M059J (cell line): ENCODE results near the gene GNG13. TPM values are rescaled to one million over a fixed set of nuclear protein-coding genes. Genes with fewer than 3 reads are reported as not detected.
"Not testable (repeated sequence)": the region's sequence is repeated elsewhere in the genome, so short reads cannot be mapped to it uniquely, and the experiment has no call there.

ENCODE experiments used
- DNase-seq: peaks from one replicate; pipeline ENCODE4 v3.0.0-alpha.2; 2012; ENCODE audit warnings: low read depth
- total RNA-seq: library from RNA; depleted of rRNA; stranded (reverse); fragments of >200 nt; shearing (Covaris generic); gene quantifications from 2 replicates; pipeline ENCODE4 v1.2.3, GENCODE V29; 2014; rRNA removed

Gene GNG13
- total RNA-seq, 1 experiment from 2014 or later = not detected

DNA sequence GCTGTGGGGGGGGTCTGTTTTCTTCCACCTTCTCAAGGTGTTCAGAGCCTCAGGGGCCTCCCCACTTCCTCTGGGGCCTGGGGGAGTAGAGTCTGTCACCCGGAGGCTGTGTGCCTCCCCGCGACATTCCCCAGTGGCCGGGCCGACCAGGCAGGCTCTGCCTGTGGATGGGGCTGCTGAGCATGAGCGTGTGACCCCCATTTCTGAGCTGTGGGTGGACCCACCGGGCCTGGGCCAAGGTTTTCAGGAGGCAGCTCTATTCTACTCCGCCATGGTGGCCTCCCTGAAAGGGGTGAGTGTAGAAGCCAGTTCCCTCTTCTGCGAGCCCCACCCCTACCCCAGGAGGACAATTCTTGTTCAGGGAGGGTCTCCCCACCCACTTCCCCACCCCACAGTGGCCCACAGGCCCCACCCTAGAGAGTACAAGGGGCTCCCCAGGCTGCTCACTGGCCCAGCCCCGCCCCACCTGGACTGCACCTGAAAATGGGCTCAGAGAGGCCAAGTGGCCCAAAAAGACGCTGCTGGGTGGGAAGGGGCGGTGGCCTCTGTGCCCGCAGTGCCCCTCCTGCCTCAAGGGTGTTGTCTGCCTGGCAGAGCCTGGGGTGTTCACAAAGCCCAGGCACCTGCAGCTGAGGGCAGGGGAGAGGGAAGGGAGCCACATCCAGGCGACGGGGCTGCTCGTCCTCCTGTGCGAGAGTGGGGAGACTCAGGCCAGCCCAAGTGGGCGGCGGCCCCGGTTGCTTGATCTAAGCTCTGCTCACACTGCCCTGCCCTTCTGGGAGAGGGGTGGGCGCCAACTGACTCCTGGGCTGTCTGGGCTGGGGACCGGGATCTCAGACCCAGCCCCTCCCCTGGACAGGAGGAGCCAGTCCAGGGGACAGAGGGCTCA, 38.7 kb downstream of the GNG13 start:
- DNase-seq = no peak

DNA sequence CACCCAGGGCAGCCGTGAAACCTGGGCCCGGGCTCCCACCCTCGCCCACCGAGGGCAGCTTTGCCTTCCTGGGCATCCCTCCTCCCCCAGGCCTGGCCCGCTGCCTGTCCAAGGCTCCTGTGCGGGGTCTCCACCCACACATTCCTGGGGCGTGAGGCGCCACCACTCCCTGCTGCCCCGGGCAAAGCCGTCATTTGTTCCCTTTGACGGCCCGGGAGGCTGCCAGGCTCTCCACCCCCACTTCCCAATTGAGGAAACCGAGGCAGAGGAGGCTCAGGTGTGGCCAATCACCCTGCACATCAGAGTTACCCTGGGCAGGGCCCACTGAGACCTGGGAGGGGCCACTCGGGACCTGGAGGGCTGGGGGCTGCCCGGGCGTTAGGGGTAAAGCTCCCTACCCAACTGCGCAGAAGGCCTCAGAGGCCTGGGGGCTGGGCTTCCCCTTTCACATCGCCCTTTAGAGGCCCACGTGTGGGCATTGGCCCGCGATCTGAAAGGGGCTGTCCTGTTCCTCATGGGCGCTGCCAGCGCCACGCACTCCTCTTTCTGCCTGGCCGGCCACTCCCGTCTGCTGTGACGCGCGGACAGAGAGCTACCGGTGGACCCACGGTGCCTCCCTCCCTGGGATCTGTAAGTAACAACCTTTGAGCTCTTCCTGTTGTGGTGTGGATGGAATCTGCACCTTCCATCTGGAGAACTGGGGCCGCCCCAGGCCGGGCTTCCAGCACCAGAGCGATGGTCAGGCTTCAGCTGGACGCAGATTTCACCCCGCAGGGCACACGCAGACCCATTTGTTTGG, 39.8 kb downstream of the GNG13 start, which contains the start of gene MSLN:
MSLN (plus strand) TSS at position 190 of the 799 bp plus-strand sequence. CDS start 1,947 bp downstream, outside the sequence.
- DNase-seq = peak; percentile 70

DNA sequence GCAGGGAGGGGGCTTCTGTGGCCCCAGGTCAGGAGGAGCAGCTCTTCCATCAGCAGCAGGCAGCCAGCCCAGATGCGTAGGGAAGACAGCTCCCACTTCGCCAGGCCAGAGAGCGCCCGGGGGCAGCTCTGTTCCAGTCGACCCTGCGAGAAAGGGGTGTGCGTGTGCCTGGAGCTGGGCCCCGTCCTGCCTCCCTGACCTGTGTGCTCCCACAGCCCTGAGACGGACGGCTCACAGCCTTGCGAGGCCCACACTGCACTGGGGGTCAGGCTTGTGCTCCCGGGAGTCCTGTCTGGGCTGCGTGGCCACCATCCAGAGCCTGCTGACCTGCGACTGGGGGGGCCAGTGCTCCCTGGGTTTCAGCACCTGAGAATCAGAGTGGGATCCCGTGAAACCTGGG, 40.5 kb downstream of the GNG13 start:
- no peak for DNase-seq

DNA sequence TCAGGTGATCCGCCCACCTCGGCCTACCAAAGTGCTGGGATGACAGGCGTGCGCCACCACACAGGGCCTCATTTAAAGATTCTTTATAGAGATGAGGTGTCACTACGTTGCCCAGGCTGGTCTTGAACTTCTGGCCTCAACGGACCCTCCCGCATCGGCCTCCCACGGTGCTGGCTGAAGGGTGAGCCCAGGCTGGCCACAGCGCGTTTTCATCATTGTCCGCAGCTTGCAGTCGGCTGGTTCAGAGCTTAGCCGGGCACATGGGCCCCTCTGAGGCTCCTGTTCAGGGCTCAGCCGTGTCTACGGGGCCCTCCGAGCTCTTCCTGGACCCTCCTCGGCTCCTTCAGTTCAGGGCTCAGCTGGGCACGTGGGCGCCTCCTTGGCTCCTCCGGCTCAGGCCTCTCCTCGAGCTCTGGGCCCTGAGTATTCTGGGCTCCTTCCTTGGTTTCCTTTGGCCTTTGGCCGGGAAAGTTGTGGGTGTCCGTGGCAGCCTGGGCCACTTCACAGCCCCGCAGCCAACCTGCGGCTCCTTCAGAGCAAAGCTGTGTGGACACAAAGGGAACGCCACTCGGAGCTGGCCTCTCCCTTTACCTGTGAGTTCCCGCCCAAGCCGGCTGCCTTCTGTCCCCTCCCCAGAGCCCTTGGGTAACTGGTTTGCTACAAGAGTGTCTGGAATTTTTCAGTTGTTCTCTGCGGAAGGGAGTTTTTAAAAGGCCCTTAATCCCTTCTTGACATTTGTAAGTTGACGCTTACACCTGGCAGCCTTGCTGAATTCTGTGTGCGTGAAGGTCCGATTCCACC, 41.2 kb downstream of the GNG13 start:
- no peak for DNase-seq

DNA sequence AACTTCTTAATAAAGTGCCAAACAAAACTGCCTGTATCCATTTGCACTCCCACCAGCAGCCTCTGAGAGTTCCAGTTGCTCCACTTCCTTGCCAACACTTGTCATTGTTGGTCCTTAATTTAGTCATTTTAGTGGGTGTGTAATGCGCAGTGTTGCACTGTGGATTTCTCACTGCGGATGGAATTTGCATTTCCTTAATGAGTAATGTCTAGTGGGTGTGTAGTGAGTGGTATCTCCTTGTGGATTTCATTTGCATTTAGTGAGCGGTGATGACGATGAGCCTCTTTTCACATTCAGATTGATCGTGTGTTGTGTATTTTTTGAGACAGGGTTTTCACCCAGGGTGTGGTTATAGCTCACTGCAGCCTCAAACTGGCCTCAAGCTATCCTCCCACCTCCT, 44.1 kb downstream of the GNG13 start:
- no peak for DNase-seq

DNA sequence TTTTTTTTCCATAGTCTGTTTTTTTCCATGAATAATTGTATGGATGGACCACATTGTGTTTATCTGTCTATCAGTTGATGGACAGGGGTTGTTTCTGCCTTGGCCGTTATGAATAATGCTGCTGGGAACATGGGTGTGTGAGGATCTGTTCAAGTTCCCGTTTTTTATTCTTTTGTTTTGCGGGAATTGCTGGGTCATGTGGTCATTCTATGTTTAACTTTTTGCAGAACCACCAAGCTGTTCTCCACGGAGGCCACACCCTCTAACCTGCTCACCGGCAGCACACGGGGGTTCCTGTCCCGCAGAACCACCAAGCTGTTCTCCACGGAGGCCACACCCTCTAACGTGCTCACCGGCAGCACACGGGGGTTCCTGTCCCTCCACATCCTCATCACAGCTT, 45.9 kb downstream of the GNG13 start:
- no peak for DNase-seq

DNA sequence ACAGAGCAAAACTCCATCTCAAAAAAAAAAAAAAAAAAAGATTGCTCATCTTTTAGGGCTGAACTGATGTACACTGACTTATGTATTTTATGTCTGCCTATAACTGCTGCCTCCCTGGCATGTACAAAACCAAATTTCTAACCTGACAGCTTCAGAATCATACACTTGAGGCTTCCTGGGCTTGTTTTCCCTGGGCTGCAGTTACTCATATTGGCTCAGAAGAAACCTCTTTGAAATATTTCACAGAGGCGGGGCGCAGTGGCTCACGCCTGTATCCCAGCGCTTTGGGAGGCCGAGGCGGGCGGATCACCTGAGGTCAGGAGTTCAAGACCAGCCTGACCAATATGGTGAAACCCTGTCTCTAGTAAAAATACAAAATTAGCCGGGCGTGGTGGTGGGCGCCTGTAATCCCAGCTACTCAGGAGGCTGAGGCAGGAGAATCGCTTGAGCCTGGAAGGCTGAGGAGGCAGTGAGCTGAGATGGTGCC, 46.4 kb downstream of the GNG13 start:
- not testable (repeated sequence) for DNase-seq

DNA sequence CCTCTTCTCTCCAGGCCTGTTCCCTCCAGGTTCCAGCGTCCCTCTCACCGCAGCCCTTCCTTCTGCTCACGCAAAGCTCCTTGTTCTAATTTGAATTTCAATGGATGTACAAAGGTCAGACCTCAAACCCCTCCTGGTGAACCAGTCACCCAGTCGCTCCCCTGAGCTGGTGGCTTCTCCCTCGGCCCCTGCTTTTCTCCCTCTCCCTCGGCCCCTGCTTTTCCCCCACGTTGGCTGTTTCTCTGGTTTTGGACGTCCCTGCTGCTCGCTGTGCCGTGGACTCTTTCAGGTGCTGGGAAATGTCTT, 48.6 kb downstream of the GNG13 start:
- no peak for DNase-seq

DNA sequence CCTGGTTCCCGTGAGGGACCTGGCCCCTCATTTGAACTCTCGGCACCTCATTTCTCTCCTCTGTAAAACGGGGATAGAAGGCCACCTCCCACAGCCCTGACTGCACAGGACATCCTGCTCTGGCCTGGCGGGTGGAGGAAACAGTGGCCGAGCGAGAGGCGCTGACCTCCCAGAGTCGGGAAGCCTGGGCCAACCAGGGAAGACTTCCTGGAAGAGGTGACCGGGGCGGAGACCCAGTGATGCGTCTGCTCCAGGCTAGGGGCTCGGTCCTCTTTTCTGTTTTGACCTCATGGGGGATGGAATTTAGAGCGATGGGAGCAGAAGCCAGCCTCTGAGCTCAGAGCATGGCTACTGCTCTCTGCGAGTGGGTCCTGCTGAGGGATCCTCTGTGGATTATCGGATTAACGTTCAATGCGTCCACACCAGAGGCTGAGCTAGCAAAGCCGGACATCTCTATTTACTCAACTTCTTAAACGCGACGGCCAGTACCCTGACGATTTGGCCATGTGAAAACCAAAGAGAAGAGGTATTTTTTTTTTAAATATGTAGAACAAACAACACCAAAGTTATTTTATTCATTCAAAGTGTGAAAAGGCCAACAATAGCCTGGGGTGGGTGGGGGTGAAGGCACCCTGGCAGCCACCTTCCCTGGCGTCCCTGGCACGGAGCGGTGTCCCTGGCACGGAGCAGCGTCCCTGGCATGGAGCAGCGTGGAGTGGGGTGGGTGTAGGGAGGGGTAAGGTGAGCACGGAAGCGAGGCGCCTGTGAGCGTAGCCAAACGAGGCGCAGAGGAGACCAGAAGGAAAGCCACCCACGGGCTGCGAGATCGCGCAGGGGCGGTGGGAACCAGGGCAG, 49.2 kb downstream of the GNG13 start:
- DNase-seq = no peak

DNA sequence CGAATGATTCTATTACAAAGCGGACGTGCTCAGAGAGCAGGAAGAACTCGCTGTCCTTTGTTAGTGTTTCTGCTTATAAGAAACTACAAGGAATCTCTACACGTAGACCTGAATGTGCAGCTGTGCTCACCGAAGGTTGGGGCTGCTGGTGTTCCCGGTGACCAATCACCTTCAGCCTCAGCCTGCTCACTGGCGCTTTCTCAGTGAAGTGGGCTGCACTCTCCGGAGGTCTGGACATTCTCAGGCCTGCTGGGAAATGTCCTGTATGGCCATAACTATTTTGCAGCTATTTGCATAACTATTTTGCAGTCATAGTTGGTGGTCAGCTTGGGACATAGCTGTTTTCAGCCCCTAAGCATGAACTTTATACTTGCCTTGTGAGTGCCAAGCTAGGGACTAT, 50.0 kb downstream of the GNG13 start:
- DNase-seq = no peak

DNA sequence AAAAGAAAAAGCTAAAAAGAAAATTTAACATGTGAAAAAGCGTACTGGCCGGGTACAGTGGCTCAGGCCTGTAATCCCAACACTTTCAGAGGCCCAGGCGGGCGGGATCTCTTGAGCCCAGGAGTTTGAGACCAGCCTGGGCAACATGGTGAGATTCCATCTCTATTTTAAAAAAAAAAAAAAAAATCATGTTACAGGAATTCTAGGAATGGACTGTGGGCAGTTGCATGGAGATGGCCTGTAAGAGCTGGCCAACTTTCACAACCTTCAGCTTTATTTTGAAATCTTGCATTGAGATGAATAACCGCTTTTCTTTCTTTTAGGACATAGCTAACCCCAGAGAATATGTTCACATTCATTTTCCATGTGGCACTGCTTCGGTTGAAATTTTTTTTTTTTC, 51.5 kb downstream of the GNG13 start:
- DNase-seq = peak; percentile 42

Other genes starting within 250 kb of the GNG13 start
- gene PRR35, start 240.3 kb downstream of the GNG13 start, total RNA-seq = not detected in 2 replicates
- 0.12 TPM in 1 of 2 replicates, not detected in the other for gene NHLRC4, start 233.7 kb downstream of the GNG13 start, total RNA-seq
- 35.9 and 43.8 TPM in 2 replicates for gene PIGQ, start 230.8 kb downstream of the GNG13 start, total RNA-seq
- gene RAB40C, start 210.7 kb downstream of the GNG13 start, total RNA-seq = 15.2 and 16.8 TPM in 2 replicates
- gene WFIKKN1, start 169.7 kb downstream of the GNG13 start, total RNA-seq = 0.62 and 2.9 TPM in 2 replicates
- gene METTL26, start 164.4 kb downstream of the GNG13 start, total RNA-seq = 150 and 177 TPM in 2 replicates
- gene MCRIP2, start 158.9 kb downstream of the GNG13 start, total RNA-seq = 8.5 and 20.9 TPM in 2 replicates
- 15.8 and 16.1 TPM in 2 replicates for gene WDR90, start 151.4 kb downstream of the GNG13 start, total RNA-seq
- 25.7 and 38.5 TPM in 2 replicates for gene RHOT2, start 132.6 kb downstream of the GNG13 start, total RNA-seq
- gene RHBDL1, start 125.1 kb downstream of the GNG13 start, total RNA-seq = 0.15 TPM in 1 of 2 replicates, not detected in the other
- gene STUB1, start 120.3 kb downstream of the GNG13 start, total RNA-seq = 133 and 153 TPM in 2 replicates
- 57.8 and 68.5 TPM in 2 replicates for gene JMJD8, start 116.4 kb downstream of the GNG13 start, total RNA-seq
- 3.4 and 9.0 TPM in 2 replicates for gene WDR24, start 110.3 kb downstream of the GNG13 start, total RNA-seq
- gene FBXL16, start 94.9 kb downstream of the GNG13 start, total RNA-seq = 8.1 and 12.0 TPM in 2 replicates
- gene METRN, start 85.6 kb downstream of the GNG13 start, total RNA-seq = 96.4 and 142 TPM in 2 replicates
- gene ANTKMT, start 79.6 kb downstream of the GNG13 start, total RNA-seq = 11.0 and 30.4 TPM in 2 replicates
- gene CCDC78, start 74.3 kb downstream of the GNG13 start, total RNA-seq = 0.25 TPM in 1 of 2 replicates, not detected in the other
- 3.6 and 4.9 TPM in 2 replicates for gene HAGHL, start 73.6 kb downstream of the GNG13 start, total RNA-seq
- 24.0 and 27.1 TPM in 2 replicates for gene CIAO3, start 59.7 kb downstream of the GNG13 start, total RNA-seq
- 1.7 and 2.1 TPM in 2 replicates for gene MSLN, start 40.0 kb downstream of the GNG13 start, total RNA-seq
- gene RPUSD1, start 12.4 kb downstream of the GNG13 start, total RNA-seq = 19.5 and 47.7 TPM in 2 replicates
- gene CHTF18, start 12.1 kb downstream of the GNG13 start, total RNA-seq = 10.2 and 20.7 TPM in 2 replicates
- gene LMF1, start 170.2 kb upstream of the GNG13 start, total RNA-seq = 2.4 and 2.8 TPM in 2 replicates
- not detected in 2 replicates for gene SOX8, start 181.0 kb upstream of the GNG13 start, total RNA-seq